GM12872 (cell line): ENCODE results near the gene NCAPG2.

ENCODE experiments used
- CTCF ChIP-seq: IDR thresholded peaks from 3 replicates; pipeline ENCODE4 v1.5.1; 2011; ENCODE audit warnings: low read depth, mild to moderate bottlenecking, low read length, moderate library complexity; ENCODE audit not compliant: insufficient read depth

The NCAPG2 gene

DNA sequence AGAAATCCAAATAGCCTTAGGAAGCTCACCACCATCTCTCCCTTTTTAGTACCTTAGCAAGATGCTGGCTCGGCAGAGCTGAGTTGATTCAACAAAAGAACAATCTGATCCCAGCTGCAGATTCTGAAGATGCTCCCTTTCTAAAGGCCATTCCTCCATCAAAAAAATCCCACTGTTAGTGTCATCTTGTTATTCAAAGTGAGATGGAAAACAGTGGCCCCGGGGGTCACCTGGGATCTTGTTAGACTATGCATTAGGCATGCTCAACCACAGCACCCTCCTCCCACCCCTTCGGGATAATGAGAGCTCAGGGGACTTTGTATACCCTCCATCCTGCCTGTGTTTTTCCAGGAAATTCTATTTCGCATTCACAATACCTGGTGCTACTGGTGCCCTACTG lies 2.4 kb downstream of the NCAPG2 start:
- no peak for TF ChIP-seq CTCF

DNA sequence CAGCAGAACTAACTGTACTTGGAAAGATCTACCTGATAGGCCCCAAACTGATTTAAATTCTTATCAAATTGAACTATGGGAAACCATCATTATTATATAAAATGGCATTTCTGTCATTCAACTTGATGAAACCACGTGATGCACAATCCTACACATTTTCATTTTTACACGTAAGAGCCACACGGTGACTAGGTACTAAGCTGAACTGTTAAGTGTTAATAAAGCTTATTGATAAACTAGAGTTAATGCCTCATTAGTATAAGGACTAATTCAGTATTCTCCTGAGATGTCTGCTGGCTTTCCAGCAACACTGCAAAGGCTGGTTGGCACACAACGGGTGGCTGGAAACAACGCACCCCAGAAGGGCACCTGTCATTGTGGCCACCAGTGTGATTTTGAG lies 4.6 kb downstream of the NCAPG2 start:
- no peak for TF ChIP-seq CTCF

GRCh38 chr7:158699341-158699740 lies 5.3 kb downstream of the NCAPG2 start:
- TF ChIP-seq CTCF = no peak

GRCh38 chr7:158698657-158699195 lies 5.9 kb downstream of the NCAPG2 start:
- no peak for TF ChIP-seq CTCF

DNA sequence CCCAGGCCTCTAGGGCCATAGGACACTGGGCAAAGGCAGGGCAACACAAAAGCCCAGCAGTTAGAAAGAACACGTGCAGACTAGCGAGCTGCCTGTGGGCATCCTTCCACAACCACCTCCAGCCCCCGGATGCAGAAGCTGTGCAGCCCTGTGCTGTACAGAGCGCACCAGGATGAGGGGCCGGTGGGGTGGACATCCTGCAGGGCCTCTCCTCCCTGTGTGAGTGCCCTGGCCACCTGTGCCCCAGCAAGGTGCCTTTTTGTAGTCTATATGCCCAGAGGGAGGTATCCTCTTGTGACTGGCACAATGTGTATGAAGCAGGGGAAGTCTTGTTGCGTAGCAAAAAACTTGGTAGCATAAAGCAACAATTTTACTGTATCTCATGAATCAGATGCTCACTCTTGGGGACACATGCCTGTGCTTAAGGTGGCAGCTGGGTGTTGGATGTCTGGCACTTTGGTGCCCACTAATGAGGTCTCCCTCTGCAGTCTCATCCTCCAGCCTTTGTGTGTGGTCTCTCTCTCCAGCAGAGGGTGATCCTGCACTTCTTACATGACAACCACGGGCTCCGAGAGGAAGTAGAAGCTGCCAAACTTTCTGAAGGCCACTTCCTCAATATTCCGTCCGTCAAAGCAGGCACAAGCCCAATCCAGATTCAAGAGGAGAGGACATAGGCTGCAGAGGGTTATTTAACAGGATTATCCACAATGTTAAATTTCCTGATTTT lies 8.7 kb downstream of the NCAPG2 start:
- peak; percentile 54 for TF ChIP-seq CTCF

- TF ChIP-seq CTCF = no peak
Observed at GRCh38 chr7:158695056-158695455, 9.5 kb downstream of the NCAPG2 start.

DNA sequence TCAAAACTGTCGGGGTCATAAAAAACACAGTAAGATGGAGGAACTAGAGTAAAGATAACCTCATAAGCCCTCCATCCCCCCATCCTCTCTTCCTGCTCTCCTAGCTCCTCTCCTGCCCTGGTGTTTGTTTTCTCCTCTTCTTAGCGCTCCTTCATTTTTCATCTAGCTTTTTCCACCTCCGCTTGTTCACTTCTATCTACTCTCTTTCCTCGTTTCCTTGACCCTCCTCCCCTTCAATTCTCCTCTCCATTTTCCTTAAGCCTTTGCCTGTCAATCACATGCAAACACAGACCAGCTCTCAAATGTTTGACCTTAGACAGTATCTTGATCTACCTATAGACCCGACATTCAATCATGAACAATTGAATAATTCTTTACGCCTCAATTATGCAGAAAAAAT lies 10.0 kb downstream of the NCAPG2 start:
- no peak for TF ChIP-seq CTCF
